Activated gamma-delta T cell treated with Interleukin-2 at 50 U/mL for 16 hours (primary cell): ENCODE data around the gene EMX1.
"Not testable (repeated sequence)": the region's sequence is repeated elsewhere in the genome, so short reads cannot be mapped to it uniquely, and the experiment has no call there.

ENCODE experiments used
- DNase-seq: peaks from one replicate; pipeline ENCODE4 v3.0.0-alpha.2; 2020

The EMX1 gene

DNA sequence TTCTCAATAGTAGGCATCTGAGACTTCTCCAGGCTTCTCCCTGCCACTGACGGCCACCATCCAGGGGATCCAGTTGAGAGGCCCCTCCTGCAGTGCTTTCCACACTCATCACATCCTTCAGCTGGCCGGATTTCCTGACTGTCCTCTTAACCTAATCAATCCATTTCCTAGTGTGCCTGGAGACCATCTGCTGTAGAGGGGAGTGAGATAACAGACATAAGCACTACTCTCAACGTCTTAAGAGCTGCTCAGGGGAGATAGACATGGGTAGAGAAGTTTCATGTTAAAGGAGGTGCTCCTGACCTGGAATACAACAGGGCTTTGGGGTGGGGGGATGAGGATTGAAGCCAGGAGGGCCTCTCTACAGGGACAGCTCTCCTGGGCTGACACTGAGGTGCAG, 15.9 kb upstream of the EMX1 start:
- DNase-seq: no peak

DNA sequence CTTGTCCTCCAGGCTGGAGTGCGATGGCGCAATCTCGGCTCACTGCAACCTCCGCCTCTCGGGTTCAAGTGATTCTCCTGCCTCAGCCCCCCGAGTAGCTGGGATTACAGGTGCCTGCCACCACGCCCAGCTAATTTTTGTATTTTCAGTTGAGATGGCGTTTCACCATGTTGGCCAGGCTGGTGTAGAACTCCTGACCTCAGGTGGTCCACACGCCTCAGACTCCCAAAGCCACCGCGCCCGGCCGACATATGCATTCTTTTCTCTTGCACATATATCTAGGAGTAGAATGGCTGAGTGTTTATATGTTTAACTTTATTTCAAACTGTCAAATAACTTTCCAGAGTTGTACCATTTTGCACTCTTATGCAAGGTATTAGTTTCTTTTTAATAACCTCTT, 9.9 kb upstream of the EMX1 start:
- DNase-seq: not testable (repeated sequence)

DNA sequence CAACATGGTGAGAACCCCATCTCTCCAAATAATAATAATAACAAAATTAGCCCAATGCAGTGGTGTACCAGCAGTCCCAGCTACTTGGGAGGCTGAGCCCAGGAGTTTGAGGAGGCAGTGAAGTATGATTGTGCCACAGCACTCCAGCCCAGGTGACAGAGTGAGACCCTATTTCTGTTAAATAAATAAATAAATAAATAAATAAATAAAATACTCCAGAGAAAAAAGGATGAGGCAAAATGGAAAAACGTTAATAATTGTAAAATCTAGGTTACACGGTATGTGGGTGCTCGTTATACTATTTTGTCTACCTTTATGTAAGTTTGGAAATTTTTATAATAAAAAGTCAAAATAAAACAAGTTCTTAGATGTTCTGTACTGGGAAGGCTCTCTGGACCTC, 8.6 kb upstream of the EMX1 start:
- DNase-seq: no peak

DNA sequence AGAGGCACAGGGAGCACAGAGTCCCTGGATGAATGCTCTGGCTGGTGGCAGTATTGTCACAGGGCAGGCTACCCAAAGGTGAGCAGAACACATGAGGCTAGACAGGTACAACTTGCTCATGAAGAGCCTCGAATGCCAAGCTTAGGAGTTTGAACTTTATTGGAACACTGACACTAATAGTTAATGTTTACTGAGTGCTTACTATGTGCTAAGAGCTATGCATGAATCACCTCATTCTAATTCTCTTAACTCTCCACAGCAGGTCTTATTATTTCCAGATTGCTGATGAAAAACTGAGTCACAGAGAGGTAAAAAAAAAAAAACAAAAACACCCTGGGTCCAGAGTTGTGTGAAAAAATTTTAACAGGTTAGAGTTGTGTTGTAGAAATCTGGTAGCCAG, 6.1 kb upstream of the EMX1 start:
- DNase-seq: no peak

DNA sequence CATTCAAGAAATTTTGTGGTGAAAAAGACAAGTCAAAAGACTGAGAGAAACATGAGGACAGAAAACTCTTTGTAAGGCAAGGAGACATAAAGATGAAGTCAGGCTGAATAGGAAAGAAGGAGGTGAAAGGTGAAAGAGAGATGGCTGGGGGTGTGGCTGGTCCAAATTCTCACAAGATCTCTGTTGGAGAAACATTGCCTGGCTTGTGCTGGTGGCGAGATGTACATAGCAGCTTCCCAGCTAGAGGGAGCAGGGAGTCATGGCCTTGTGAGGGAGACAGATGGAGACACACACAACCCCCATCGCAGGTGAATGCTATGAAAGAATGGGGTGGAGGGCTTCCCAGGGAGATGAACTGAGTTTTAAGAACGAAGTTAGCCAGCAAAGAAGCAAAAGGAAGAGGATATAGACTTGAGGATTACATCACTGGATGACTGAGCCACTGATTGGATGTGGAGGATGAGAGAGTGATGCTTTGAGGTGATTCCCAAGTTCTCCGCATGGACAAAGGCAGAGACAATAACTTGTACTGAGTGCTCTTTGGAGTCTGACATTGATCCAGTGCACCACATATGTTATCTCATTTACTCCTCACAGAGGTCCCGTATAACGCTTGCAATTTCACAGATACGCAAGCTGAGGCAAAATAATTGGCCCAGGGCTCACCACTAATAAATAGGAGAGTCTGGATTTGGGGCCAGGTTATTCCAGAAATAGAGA, 3.7 kb upstream of the EMX1 start:
- DNase-seq: no peak

DNA sequence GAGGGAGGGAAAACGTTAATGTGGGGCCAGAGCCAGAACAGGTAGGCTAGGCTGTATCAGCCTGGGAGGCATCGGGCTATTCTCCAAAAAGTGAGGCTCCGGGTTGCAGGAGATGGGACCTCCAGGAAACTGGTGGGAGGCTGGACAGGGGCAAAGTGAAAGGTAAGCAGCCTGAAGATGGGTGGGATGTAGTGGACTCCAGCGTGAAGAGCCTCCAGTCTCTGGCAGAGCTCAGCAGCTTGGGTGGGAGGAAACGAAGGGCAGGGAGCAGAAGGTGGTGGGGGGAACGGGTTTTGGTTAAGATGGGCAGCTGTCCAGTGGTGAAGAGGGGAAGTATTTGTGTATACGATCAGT, 3.1 kb upstream of the EMX1 start:
- DNase-seq: no peak

DNA sequence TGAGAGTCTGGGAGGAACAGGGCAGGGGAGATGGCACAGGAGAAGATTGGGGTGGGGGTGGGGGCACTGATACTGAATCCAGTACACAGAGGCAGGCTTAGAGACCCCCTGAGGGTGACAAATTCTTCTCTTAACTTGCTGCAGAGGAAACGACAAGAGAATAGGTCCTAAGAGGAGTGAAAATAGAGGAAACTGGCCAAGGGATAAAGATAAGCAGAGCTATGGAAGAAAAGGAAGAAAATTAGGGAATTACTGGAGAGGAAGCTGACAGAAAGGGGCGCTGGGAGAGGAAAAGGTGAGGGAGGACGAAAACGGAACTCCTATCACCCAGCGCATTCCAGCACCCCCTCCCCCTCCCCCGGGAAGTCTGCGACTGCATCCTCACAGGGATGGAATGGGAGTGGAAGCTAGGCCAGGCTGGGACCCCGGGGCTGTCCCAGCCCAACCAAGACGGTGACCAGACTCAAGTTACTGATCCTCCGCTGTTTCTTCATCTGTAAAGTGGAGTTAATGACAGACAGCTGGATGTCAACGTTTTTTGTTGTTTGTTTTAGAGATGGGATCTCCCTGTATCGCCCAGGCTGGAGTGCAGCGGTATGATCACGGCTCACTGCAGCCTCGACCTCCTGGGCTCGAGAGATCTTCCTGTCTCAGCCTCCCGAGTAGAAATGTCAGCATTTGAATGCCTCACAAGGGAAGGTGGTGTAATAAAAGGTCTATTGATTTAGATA, 2.6 kb upstream of the EMX1 start:
- DNase-seq: no peak

DNA sequence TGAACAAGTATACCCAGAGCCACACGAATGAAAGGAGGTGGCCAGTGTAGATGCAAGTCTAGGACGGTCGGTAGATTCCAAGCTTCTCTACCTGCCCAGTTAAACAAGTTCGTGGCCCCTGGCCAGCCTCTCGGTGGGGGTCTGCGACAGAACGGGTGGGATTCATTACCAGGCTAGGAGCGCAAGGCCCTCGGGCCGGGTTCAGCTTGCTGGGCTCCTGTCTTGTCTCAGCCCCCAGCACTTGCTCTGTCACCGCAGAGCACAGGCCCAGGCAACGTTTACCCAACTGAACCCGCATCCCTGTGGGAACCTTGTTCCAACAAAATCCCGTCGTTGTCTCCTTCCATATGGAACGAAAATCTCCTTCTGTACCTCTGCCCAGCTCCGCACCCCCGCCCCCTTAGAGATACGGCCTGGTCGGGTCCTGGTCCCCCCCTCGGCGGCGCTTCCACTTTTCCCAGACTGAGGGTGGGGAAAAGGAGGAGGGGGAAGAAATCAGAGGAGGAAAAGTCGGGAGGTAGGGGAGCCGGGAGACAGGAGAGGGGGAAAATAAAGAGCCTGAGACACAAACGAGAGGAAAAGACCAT, 1.9 kb upstream of the EMX1 start:
- DNase-seq: no peak

DNA sequence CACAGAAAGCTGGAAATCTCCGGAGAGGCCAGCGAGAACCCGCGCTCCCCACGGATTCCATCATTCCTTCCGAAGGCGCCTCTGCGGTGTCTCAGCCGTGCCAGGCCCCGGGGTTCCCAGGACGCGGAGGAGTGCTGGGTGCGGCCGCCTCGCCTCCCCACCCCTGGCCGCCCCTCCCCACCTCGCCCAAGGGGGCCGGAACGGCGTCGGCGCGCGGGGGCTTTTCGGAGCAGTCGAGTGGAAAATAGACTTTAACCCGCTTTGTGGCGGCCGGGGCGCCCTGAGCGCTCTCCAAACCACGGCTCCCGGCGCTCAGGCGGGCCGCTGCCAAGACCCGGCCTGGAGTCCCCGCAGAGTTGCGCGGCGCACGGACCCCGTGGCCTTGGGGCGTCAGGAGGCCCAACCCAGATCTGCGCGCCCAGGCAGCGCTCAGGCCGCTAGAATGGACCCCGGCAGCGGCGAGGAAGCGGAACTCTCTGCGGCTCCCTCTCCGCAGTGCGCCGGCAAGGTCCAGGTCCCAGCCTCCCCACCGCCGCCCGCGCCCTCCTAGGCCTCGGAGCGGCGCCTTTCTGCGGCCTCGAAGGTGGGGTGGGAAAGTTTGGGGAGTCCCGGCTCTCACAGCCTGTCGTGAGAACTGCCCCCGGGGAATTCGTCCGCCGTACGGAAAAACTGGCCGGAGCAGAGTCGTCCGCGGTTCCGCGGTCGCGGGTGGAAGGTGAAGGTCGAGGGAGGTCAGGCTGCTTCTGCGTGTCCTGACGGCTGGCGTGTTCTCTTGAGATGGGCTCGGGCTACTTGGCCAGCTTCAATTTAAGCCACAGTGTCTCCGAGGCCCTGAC, 1.2 kb upstream of the EMX1 start:
- no peak for DNase-seq

DNA sequence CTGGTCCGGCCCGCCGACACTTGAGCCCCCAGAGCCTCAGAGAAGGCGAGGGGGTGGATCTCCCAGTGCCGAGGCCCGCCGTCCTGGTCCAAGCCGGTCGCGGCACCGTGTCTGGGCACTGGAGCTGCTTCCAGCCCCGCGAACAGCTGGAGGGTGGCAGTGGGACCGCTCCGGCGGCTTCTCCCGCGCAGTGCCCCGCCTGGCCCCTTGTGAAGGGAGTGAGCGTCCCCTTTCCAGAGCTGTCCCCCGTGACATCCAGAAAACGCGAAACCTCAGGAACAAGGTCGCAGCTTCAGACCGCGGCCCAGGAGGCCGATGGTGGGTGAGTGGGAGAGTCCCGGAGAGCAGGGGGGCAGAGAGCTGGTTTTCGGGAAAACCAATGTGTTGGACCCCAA, 579 bp upstream of the EMX1 start:
- no peak for DNase-seq

DNA sequence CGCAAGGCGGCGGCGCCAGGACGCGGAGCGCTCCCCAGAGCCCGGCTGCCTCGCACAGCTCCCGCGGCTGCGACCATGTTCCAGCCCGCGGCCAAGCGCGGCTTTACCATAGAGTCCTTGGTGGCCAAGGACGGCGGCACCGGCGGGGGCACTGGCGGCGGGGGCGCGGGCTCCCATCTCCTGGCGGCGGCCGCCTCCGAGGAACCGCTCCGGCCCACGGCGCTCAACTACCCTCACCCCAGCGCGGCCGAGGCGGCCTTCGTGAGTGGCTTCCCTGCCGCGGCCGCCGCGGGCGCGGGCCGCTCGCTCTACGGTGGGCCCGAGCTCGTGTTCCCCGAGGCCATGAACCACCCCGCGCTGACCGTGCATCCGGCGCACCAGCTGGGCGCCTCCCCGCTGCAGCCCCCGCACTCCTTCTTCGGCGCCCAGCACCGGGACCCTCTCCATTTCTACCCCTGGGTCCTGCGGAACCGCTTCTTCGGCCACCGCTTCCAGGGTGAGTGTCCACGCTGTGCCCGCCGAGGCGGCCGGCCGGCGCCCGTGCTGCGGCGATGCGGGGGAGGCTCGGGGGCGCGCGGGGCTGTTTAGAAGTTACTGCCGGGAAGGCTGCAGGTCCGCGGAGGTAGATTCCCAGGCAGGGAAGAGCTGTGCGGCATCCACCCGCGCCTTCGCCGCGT, 696 bp downstream of the EMX1 start:
- DNase-seq: no peak

DNA sequence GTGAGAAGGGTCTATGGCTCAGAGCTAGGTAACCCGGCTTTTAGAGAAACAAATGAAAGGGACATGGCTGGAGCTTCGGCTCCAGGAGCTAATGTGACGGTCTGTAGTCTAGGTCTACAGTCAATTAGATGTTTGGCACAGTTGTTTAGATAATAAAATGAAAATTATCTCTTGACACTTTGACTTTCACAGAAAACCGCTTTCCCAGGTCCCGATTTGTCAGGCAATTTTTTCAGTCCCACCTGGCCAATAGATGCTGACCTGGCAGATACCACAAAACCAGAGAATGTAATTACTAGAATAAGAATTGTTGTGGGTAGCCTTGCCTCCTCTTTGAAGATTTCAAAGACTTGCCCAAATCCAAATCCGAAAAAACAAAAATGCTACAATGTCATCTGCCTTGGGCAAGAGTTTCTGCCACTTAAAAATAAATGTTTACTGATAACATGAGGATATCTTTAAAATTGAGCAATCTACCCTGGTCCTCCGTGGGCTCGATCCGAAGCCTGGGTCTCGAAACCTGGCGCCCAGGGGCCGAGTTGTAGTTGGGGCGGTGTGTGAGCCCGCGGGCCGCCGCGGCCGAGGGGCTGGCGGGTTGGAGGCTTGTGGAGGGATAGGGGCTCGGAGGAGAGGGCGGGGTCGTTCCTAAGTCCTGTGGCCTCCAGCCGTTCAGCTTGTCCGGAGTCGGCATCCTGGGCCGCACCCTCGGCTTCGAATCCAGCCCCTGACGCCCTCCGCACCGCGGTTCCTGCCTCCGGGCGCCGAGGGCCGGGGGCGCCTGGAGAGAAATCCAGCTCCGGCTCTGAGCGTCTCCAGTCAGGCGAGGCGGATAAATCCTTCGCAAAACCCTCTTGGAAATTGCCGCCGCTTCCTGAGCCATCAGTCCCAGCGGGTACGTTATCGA, 2.3 kb downstream of the EMX1 start:
- no peak for DNase-seq

DNA sequence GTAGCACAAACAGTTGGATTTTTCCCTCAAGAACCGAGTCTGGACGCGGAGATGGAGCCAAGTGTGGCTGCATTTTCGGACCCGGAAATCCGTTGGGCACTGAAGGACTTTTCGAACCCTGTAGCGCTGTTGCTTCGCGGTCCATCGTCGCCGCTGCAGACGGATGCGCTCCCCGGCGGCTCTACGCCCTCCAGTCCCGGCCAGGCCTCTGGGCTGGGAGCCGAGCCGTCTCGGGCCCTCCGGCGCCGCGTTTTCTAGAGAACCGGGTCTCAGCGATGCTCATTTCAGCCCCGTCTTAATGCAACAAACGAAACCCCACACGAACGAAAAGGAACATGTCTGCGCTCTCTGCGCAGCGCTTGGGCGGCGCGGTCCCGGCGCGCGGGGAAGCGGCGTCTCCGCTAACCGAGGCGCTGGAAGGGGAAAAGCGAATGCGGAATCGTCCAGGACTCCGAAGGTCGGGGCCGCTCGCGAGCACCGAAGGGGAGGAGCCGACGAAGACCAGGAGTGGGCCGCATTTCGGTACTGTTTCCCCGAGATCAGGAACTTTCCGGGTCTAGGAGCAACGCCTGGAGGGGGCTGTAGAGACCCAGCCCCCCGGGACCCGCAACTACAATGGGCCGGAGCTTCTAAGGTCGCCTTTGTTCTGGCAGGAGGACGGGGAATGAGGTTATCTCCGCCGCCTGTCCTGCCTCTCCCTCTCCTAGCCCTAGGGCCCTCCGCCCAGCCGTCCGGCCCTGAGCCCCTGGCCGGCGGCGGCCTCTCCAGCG, 3.2 kb downstream of the EMX1 start:
- DNase-seq: no peak

DNA sequence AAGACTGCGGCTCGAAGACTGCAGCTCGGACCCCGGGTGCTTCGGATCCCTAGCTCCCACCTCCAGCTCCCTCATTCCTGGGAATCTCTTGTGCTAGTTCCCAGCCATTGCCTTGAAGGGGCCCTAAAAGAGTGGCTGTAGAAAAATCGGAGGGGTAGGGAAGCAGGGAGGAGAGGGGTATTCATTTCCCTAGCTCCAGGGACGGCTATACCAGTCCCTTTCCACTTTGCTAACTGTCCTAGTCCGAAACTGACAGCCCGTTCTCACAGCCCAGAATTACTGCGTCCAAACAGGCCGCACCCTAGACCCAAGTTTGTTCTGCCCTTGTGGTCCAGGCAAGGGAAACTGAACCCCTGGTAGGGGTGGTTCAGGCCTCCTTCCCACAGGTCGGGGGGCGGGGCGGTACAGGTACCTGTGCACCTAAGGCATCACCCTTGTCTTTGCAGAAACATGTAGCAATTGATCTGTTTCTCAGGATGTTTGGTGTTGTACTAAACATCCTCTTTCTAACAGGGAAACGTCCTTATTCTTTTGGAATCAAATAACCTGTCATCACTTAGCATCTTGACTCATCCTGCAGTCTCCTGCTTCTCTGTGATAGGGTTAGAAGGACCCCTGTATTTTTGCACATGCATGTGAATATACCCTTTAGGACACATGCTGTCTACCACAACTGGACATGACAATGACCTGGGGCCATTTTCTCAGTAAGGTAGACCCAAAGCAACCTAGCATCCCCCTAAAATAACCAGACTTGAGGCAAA, 4.0 kb downstream of the EMX1 start:
- DNase-seq: no peak

DNA sequence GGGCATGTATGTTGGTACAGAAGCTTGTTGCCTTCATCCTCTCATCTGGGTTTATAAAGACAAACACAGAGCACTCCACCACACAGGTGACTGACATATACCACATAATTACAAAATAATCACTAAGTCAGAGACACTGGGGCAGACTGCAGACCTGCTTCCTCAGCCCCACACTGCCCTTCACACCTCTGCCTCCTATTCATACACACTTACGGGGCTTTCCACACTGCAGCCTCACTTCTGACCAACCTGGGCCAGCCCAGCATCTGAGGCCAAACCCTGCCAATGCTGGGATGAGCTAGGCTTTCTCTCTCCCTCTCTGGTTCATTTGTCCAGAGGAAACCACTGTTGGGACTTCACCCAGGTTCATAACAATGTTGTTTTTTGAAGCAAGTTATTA, 4.5 kb downstream of the EMX1 start:
- DNase-seq: no peak

DNA sequence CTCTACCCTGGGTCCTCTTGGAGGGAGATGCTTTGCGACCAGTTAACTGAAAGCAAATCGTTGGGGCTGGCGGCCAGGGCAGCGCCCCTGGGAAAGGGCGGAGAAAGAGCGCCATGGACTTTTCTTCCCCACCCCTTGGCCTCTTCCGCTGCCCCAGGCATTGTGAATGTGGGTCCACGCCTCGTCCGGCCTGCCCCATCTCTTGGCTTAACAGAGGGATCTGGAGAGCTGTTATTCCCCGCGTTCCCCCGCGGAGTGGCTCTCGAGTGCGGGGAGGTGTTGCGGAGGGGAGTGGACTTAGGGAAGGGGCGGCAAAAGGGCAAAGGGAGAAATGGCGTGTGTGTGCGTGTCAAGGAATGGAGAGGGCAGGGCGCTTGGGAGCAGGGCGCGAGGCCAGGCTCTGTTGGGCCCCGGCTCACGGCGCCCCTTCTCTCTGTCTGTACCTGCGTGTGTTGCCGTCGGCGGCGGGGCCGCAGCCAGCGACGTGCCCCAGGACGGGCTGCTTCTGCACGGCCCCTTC, 6.6 kb downstream of the EMX1 start:
- DNase-seq: no peak

DNA sequence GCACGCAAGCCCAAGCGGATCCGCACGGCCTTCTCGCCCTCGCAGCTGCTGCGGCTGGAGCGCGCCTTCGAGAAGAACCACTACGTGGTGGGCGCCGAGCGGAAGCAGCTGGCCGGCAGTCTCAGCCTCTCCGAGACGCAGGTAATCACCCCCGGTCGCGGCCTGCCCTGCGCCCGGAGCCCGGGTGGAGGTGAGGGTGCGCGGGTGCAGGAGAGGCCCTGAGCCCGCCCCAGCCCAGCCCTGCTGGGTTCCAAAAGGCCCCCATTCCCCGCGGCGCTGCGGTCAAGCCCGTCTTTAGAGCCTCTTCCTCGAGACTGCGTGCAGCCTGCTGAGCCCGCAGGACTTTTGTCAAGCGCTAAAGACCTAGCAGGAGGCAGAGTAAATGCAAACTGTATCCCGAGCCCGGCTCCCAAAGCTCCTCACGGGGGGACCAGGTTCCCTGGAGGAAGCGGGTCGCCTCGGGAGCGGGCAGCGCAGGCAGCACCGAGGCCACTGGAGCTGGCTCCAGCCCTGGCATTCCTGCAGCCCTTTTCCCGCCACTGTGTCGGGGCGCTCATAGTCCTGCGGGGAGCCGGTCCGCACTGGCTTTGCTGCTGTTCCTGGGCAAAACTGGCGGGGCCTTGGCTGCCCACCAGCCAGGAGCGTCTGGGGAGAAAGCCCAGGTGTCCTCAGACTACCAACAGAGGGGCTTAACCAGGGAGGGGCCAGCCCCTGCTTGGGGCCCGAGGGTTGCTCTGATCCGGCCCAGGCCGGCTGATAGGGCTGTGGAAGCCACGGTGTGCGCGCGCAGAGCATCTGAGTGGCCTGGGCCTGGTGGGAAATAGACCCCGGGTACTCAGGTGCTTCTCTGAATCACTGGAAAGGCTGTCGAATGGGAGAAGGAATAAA, 7.3 kb downstream of the EMX1 start:
- DNase-seq: no peak

DNA sequence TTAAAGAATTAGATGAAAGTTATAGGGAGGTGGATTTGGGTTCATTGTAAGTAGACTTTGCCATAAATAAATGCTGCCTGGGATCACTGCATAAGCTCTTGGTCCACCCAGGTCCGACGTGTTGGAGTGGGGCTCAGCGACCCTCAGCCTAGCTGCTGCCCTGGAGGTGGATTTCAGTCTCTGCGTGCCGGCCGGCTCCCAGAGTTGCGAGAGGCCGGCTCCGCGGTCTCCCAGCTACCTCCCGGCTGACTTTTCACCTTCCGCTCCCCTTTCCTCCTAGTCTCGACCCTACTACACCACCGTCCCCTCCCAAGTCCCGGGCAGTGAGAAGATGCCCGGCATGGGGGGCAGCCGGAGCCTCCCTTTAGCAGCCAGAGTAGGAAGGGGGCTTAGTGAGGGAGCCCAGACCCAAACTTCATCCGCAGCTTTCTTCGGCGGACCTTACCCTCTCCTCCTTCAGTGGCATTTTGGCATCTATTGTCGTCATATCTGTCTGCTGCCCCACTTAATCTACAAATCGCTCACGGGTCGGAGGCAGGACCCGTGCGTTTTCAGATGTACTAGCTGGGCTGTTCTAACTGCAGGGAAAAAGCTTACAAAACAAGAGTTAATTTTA, 8.1 kb downstream of the EMX1 start:
- DNase-seq: no peak

DNA sequence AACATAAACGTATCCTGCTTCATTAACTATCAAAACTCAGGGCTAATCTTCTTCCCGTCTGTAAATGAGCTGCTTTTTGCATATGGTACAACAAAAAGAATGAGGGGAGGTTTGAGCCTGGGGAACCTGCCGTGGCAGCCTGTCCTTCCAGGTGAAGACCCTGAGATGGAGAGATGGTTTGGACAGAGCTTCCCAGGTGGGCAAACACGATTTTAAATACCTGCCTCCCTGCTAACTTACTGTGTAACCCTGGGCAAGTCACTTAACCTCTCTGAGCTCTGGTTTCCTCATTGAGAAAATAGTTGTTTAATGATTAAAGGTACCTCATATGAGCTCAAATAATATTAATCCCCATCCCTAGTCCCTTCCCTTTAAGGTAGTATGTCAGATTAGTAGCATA, 9.0 kb downstream of the EMX1 start:
- no peak for DNase-seq
